Liver (tissue), 3 donors: ENCODE data around the gene ACP4.

ENCODE experiments used
- CTCF ChIP-seq: fragments of 150-350 bp; IDR thresholded peaks from 2 replicates; pipeline ENCODE4 v1.5.1; 2017; ENCODE audit warnings: improper control_type of control experiment, low read depth, low read length; ENCODE audit not compliant: missing input control
- SP1 ChIP-seq: IDR thresholded peaks from 2 replicates; pipeline ENCODE4 v1.6.1; 2018; ENCODE audit warnings: antibody characterized with exemption, mild to moderate bottlenecking
- YY1 ChIP-seq: IDR thresholded peaks from 2 replicates; pipeline ENCODE4 v1.6.1; 2016; ENCODE audit warnings: antibody characterized with exemption, mild to moderate bottlenecking
- donor health status: healthy.
- donor health status: healthy.

GRCh38 chr19:50842130-50842529 is 51.9 kb downstream of the ACP4 start:
- TF ChIP-seq CTCF, result no peak
- no peak for TF ChIP-seq SP1
- no peak for TF ChIP-seq YY1
